ENCODE results near the gene BAIAP2.

Gene BAIAP2

DNA sequence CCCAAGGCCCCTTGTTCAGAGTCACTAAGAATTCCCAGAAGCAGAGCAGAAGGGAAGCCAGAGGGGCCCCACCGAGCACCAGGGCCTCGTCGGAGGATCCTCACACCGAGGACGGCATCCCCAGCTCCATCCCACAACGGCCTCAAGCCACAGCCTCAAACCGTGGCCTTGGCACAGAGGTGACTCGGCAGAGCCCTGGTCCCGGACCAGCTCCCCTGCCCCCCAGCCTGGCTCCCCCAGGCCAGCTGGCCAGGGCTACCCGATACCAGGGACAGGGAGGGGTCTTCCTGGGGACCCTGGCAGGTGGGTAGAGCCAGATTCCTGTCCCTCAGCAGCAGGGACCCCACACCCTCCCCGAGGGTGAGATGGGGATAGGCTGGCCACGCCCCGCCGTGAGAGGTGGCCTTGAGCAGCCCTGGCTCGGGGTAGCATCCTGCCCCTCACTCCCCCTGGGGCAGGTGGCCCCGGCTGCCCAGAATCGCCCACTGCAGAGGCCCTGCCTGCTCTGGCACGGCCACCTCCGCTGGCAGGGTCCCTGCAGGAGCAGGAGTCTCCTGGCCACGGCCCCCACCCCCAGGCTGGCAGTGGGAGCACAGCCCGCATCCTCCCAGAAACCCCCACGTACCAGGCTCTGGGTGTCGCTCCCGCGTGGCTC is 124.8 kb downstream of the BAIAP2 start:
- DNase-seq (ENCODE audit: low read depth in 2 of 2), result no peak

DNA sequence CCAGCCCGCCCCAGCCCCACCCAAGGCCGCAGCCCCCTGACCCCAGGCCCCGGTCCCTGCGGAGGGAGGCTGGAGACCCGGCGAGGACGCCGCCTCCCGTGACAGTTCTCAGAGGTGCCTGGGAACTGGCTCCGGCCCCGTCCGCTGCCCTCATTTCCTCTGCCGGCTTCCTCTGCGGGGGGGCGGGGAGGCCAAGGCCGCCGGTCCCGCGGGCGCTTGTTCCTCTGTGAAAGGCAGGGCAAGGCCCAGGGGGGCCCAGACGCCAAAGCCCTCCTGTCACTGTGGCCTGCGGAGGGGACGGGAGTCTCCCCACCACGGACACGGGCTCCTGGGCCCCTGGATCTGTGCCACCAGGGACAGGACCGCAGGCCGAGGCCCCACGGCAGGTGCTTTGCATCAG is 125.4 kb downstream of the BAIAP2 start:
- DNase-seq (ENCODE audit: low read depth in 2 of 2), result no peak

GRCh38 chr17:81160747-81161453 is 125.9 kb downstream of the BAIAP2 start:
- no peak for DNase-seq (ENCODE audit: low read depth in 2 of 2)

GRCh38 chr17:81161536-81161935 is 126.6 kb downstream of the BAIAP2 start:
- no peak for DNase-seq (ENCODE audit: low read depth in 2 of 2)

- no peak for DNase-seq (ENCODE audit: low read depth in 2 of 2)
These were observed 127.0 kb downstream of the BAIAP2 start for GRCh38 chr17:81161972-81162371.

- no peak for DNase-seq (ENCODE audit: low read depth in 2 of 2)
These were observed 127.5 kb downstream of the BAIAP2 start for GRCh38 chr17:81162491-81162890.

- no peak for DNase-seq (ENCODE audit: low read depth in 2 of 2)
These were observed 128.2 kb downstream of the BAIAP2 start for GRCh38 chr17:81163051-81163695.

- no peak for DNase-seq (ENCODE audit: low read depth in 2 of 2)
These were observed 128.9 kb downstream of the BAIAP2 start for GRCh38 chr17:81163703-81164370.

DNA sequence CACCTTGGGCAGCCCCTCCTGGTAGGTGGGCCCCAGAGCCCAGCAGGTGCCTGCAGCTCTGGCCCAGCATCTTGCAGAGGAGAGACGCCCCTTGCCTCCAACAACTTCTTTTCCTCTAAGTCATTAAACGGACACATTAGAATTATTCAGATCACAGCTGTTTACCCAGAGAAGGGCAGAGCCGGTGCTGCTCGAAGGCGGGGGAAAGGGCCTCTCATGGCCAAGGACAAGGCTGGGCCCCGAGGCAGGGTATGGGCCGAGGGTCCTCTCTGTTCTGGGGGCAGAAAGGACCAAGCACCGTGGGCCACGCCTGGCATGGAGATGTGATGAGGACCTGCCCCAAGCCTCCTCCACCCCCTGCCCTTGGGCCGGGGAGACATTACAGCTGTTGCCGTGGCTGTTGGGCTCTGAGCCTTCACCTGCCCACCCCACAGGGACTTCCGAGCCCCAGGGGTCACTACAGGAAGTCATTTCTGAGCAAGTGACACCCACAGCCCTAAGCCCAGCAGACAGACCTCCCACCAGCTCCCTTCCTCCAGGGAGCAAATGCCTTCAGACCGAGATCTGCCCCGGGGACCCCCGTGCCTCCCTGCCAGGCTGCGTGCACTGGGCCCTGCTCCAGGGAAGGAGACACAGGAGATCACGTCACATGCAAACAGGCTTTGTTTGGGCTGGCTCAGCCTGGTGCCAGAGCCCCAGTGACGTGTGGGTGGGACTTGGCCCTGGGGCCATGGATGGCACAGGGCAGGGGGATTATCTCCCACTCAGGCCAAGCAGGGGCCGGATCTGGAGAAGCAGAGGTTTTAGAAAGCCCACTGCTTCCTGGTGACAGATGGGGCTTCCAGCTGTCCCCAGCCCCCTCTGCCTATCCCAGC is 129.7 kb downstream of the BAIAP2 start:
- DNase-seq (ENCODE audit: low read depth in 2 of 2), result no peak

DNA sequence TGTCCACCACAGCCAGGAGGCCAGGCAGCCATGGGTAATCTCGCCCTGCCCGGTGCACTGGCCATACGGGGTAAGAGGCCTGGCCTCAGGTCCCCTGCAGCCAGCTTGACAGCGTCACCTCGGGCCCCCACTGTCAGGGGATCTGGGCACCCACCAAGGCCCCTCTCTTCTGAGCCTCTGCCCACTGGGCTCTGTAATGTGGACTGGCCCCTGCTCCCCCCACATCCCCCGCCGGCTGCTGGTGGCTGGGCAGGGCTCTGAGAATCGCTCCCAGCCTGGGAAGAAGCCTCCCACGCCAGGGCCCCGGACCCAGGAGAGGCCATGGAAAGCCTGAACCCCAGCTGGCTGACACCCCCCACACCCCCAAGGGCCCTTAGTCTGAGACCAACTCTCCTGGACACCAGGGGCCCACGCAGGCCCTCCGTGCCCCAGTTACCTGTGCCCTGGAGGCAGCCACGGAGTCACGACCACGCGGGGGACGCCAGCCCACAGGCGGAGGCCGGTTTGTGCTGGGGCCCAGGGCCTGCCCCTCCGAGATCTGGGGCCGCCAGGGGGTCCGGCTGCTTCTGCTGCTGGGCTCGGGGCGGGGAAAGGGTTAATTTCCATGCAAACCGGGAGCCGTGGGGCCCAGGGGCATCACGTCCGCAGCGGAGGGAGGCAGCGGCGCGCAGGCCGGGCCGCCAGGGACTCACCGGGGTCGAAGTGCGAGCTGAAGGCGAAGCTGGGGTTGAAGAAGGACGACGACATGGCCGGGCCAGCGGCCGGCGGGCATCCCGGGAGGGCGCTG is 130.5 kb downstream of the BAIAP2 start, which contains the start of gene PVALEF:
Gene PVALEF, plus strand, starts transcription at position 262 of the 787 bp plus-strand sequence. CDS start 15,720 bp downstream, outside the sequence.
- DNase-seq (ENCODE audit: low read depth in 2 of 2), result no peak

- no peak for DNase-seq (ENCODE audit: low read depth in 2 of 2)
These were observed 131.1 kb downstream of the BAIAP2 start, which contains the start of gene AATK for GRCh38 chr17:81166033-81166492. AATK (minus strand) TSS chr17:81166221; CDS start chr17:81165992, 229 bp downstream.
